SK-N-SH (cell line): ENCODE data around the gene FAM120A. TPM values are rescaled to one million over a fixed set of nuclear protein-coding genes. Genes with fewer than 3 reads are reported as not detected.

Experiments used
- CTCF ChIA-PET: fragments of 300-600, 350-600 bp; formaldehyde crosslinking; extraction: SDS; loops from one replicate; lab custom pipeline; 2021; lab: Yijun Ruan, JAX
- POLR2A ChIA-PET: fragments of 350-600 bp; sonication (Branson Sonifier 250); formaldehyde crosslinking; extraction: SDS; loops from one replicate; lab custom pipeline; 2020; ENCODE audit warnings: antibody characterized with exemption, inconsistent platforms; lab: Yijun Ruan, JAX
- DNase-seq: peaks from one replicate; pipeline ENCODE4 v3.0.0; 2012
- H2AFZ ChIP-seq: fragments of 200-600 bp; sonication (generic); 2 replicates; pipeline ENCODE4 v1.8.1; 2016; ENCODE audit warnings: antibody characterized with exemption, mild to moderate bottlenecking, low read depth
- H3F3A ChIP-seq: fragments of 200-600 bp; sonication (generic); replicated peaks from 2 replicates; pipeline ENCODE3; 2016; ENCODE audit warnings: antibody characterized with exemption, mild to moderate bottlenecking; ENCODE audit not compliant: insufficient read depth
- H3K27ac ChIP-seq, 2 experiments: fragments of 200-500 bp in 1 of 2; fragments of 200-600 bp in 1 of 2; sonication (Bioruptor generic) in 1 of 2; sonication (generic), shearing (Covaris generic) in 1 of 2; 2 replicates each; pipeline versions ENCODE4 v1.5.1 to v1.6.1; 2014 to 2016; ENCODE audit warnings: low read depth in 2 of 2, inconsistent platforms in 1 of 2, low read length in 1 of 2, mild to moderate bottlenecking in 1 of 2, mixed read lengths in 1 of 2
- H3K27me3 ChIP-seq: fragments of 200-600 bp; sonication (generic), shearing (Covaris generic); 2 replicates; pipeline ENCODE4 v1.6.1; 2016; ENCODE audit warnings: mixed run types; ENCODE audit not compliant: insufficient read depth
- H3K36me3 ChIP-seq, 2 experiments: fragments of 200-500 bp in 1 of 2; fragments of 200-600 bp in 1 of 2; sonication (Bioruptor generic) in 1 of 2; sonication (generic) in 1 of 2; replicated peaks in 1 of 2; 2 replicates each; pipeline versions ENCODE3 to v1.5.1; 2014 to 2016; ENCODE audit warnings: low read length in 1 of 2, mild to moderate bottlenecking in 1 of 2; ENCODE audit not compliant: insufficient read depth in 2 of 2, control insufficient read depth in 1 of 2
- H3K4me1 ChIP-seq, 2 experiments: fragments of 200-500 bp in 1 of 2; fragments of 200-600 bp in 1 of 2; sonication (Bioruptor generic) in 1 of 2; sonication (generic), shearing (Covaris generic) in 1 of 2; 2 replicates each; pipeline versions ENCODE4 v1.5.1 to v1.6.1; 2014 to 2016; ENCODE audit warnings: low read depth in 1 of 2, low read length in 1 of 2, mixed run types in 1 of 2; ENCODE audit not compliant: insufficient read depth in 2 of 2, control insufficient read depth in 1 of 2
- H3K4me2 ChIP-seq: fragments of 200-600 bp; sonication (generic), shearing (Covaris generic); 2 replicates; pipeline ENCODE4 v1.6.1; 2017; ENCODE audit warnings: mixed run types
- H3K4me3 ChIP-seq, 2 experiments: fragments of 200-500 bp in 1 of 2; fragments of 200-600 bp in 1 of 2; sonication (Bioruptor generic) in 1 of 2; sonication (generic), shearing (Covaris generic) in 1 of 2; 2 replicates each; pipeline versions ENCODE4 v1.5.1 to v1.8.1; 2014 to 2016; ENCODE audit warnings: low read depth in 2 of 2, inconsistent platforms in 1 of 2, low read length in 1 of 2, mild to moderate bottlenecking in 1 of 2, mixed read lengths in 1 of 2, moderate library complexity in 1 of 2
- H3K79me2 ChIP-seq: fragments of 200-600 bp; sonication (generic); 2 replicates; pipeline ENCODE4 v1.8.1; 2017; ENCODE audit warnings: mild to moderate bottlenecking; ENCODE audit not compliant: insufficient read depth
- H3K9ac ChIP-seq: fragments of 200-600 bp; sonication (generic); 2 replicates; pipeline ENCODE4 v1.6.1; 2017; ENCODE audit warnings: mixed run types
- H3K9me2 ChIP-seq: fragments of 200-600 bp; sonication (generic); 2 replicates; pipeline ENCODE4 v1.6.1; 2017; ENCODE audit warnings: mixed run types
- H3K9me3 ChIP-seq: fragments of 200-600 bp; sonication (generic); 2 replicates; pipeline ENCODE4 v1.6.1; 2017; ENCODE audit warnings: mixed run types, mild to moderate bottlenecking, moderate library complexity
- H4K20me1 ChIP-seq: fragments of 200-600 bp; sonication (generic); 2 replicates; pipeline ENCODE4 v1.6.1; 2017; ENCODE audit warnings: mild to moderate bottlenecking, mixed run types; ENCODE audit not compliant: insufficient read depth
- CHD2 ChIP-seq: fragments of 150-350 bp; IDR thresholded peaks from 2 replicates; pipeline ENCODE4 v1.6.1; 2018; ENCODE audit warnings: low read length; ENCODE audit not compliant: partially characterized antibody
- ELF1 ChIP-seq: IDR thresholded peaks from 2 replicates; pipeline ENCODE4 v1.4.0; 2012
- EP300 ChIP-seq, 2 experiments: IDR thresholded peaks; 2 replicates each; pipeline versions ENCODE4 v1.4.0 to v1.6.1; 2012; ENCODE audit warnings: borderline replicate concordance in 1 of 2, low read depth in 1 of 2, low read length in 1 of 2
- EZH2phosphoT487 ChIP-seq: fragments of 200-600 bp; sonication (generic); IDR thresholded peaks from 2 replicates; pipeline ENCODE4 v1.6.1; 2017; ENCODE audit warnings: low read depth, mixed run types, mild to moderate bottlenecking, antibody characterized with exemption, moderate library complexity, borderline replicate concordance
- FOSL2 ChIP-seq: IDR thresholded peaks from 2 replicates; pipeline ENCODE4 v1.4.0; 2012; ENCODE audit warnings: low read depth, mild to moderate bottlenecking, moderate library complexity, borderline replicate concordance
- FOXJ3 ChIP-seq: sonication (generic); formaldehyde crosslinking; IDR thresholded peaks from 2 replicates; pipeline ENCODE4 v1.5.1; 2020; ENCODE audit warnings: mild to moderate bottlenecking, missing genetic modification reagents
- FOXM1 ChIP-seq: IDR thresholded peaks from 2 replicates; pipeline ENCODE4 v1.4.0; 2012; ENCODE audit warnings: low read depth, mild to moderate bottlenecking
- GABPA ChIP-seq: IDR thresholded peaks from 2 replicates; pipeline ENCODE4 v1.4.0; 2012; ENCODE audit warnings: low read depth, mild to moderate bottlenecking
- GATA2 ChIP-seq: sonication (generic); formaldehyde crosslinking; IDR thresholded peaks from 2 replicates; pipeline ENCODE4 v1.5.0; 2020; ENCODE audit warnings: mild to moderate bottlenecking, missing genetic modification reagents
- JUND ChIP-seq: IDR thresholded peaks from 2 replicates; pipeline ENCODE4 v1.4.0; 2012
- MXI1 ChIP-seq: IDR thresholded peaks from 2 replicates; pipeline ENCODE4 v1.6.1; 2012; ENCODE audit warnings: mild to moderate bottlenecking, low read depth, low read length, improper control_type of control experiment
- NRF1 ChIP-seq: IDR thresholded peaks from 2 replicates; pipeline ENCODE4 v1.6.1; 2012; ENCODE audit warnings: low read depth, mild to moderate bottlenecking, low read length
- POLR2AphosphoS5 ChIP-seq: IDR thresholded peaks from 2 replicates; pipeline ENCODE4 v1.6.1; 2012; ENCODE audit warnings: low read depth, low read length
- RAD21 ChIP-seq: IDR thresholded peaks from 2 replicates; pipeline ENCODE4 v1.6.1; 2012; ENCODE audit warnings: mild to moderate bottlenecking, low read length
- RFX5 ChIP-seq: IDR thresholded peaks from 2 replicates; pipeline ENCODE4 v1.6.1; 2012; ENCODE audit warnings: mild to moderate bottlenecking, improper control_type of control experiment, low read length
- SIN3A ChIP-seq: IDR thresholded peaks from 2 replicates; pipeline ENCODE4 v1.6.1; 2012; ENCODE audit warnings: low read depth, mild to moderate bottlenecking, low read length, moderate library complexity, borderline replicate concordance
- TEAD4 ChIP-seq: IDR thresholded peaks from 2 replicates; pipeline ENCODE4 v1.4.0; 2012; ENCODE audit warnings: mild to moderate bottlenecking, borderline replicate concordance; ENCODE audit not compliant: insufficient read depth
- YY1 ChIP-seq: IDR thresholded peaks from 2 replicates; pipeline ENCODE4 v1.4.0; 2012; ENCODE audit warnings: low read depth, mild to moderate bottlenecking
- WGBS: methylation state at CpG from one replicate; pipeline ENCODE4 v1.1.6; 2017; ENCODE audit warnings: low lambda C conversion rate; 5-methylcytosine and 5-hydroxymethylcytosine counted together
- polyA plus RNA-seq, 3 experiments: library from polyadenylated mRNA; depleted of rRNA; stranded (reverse); fragments of >200 nt; gene quantifications; 2 replicates each; pipeline ENCODE4 v1.2.3, GENCODE V29; 2012
- TF ChIP-seq, protein P1 (sequence below): fragments of 150-350 bp; IDR thresholded peaks from 2 replicates; pipeline ENCODE4 v1.6.1; 2016; ENCODE audit warnings: mild to moderate bottlenecking, low read depth, low read length
- TF ChIP-seq, protein P2 (sequence below): IDR thresholded peaks from 2 replicates; pipeline ENCODE4 v1.4.0; 2012; ENCODE audit warnings: low read depth
- TF ChIP-seq, protein P3 (sequence below): IDR thresholded peaks from 2 replicates; pipeline ENCODE4 v1.6.1; 2012; ENCODE audit warnings: mild to moderate bottlenecking, low read depth, low read length, moderate library complexity
- TF ChIP-seq, protein P4 (sequence below): fragments of 150-350 bp; IDR thresholded peaks from 2 replicates; pipeline ENCODE4 v1.6.1; 2017; ENCODE audit warnings: antibody characterized with exemption, low read length, low read depth, borderline replicate concordance
- TF ChIP-seq, protein P5 (sequence below): IDR thresholded peaks from 2 replicates; pipeline ENCODE4 v1.4.0; 2012; ENCODE audit warnings: low read depth, borderline replicate concordance

Gene FAM120A
- polyA plus RNA-seq, 1 of the 3 experiments (the other 2 are of a cell fraction), result 58.6 TPM

DNA sequence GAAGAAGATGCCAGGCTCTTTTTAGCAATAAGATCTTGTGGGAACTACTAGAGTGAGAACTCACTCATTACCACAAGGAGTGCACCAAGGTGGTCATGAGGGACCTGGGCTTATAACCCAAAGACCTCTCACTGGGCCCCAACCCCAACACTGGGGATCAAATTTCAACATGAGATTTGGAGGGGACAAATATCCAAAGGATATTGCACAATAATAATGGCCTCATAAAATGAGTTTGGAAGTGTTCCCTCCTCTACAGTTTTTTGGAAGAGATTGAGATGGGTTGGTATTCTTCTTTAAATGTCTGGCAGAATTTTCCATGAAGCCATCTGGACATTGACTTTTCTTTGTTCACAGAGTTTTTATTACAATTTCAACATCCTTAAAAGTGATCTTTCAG lies 38.0 kb upstream of the FAM120A start:
- Histone ChIP-seq H3K27me3 (no peaks in the 10 kb centered on the region), H3K27ac (no peak overlapping the region), H3K79me2 (no peaks in the 10 kb centered on the region), H4K20me1 (no peaks in the 10 kb centered on the region), H3K9me2 (no peaks in the 10 kb centered on the region), H3K9ac (no peak overlapping the region), H3K9me3 (no peaks in the 10 kb centered on the region), H3K36me3 (no peaks in the 10 kb centered on the region), H3K4me2 (no peak overlapping the region), H3K4me1 (no peaks in the 10 kb centered on the region), H3K4me3 (no peak overlapping the region), H3F3A (no peaks in the 10 kb centered on the region), H2AFZ (no peak overlapping the region)
- no peak for DNase-seq
- TF ChIP-seq SIN3A (no peak), GABPA (no peak), TEAD4 (no peak), EZH2phosphoT487 (no peak), FOXJ3 (CRISPR knock-in tag) (no peak), RFX5 (no peak), MXI1 (no peak), FOSL2 (no peak), ELF1 (no peak), CHD2 (no peak), YY1 (no peak), EP300 (IDR thresholded peaks at IDR 0.05; ENCODE audit: borderline replicate concordance in 1 of 2, low read depth in 1 of 2, low read length in 1 of 2) (no peak)
- TF ChIP-seq, protein P1, sequence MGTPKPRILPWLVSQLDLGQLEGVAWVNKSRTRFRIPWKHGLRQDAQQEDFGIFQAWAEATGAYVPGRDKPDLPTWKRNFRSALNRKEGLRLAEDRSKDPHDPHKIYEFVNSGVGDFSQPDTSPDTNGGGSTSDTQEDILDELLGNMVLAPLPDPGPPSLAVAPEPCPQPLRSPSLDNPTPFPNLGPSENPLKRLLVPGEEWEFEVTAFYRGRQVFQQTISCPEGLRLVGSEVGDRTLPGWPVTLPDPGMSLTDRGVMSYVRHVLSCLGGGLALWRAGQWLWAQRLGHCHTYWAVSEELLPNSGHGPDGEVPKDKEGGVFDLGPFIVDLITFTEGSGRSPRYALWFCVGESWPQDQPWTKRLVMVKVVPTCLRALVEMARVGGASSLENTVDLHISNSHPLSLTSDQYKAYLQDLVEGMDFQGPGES, result no peak
- TF ChIP-seq, protein P2, sequence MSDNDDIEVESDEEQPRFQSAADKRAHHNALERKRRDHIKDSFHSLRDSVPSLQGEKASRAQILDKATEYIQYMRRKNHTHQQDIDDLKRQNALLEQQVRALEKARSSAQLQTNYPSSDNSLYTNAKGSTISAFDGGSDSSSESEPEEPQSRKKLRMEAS, result no peak
- ChIA-PET POLR2A (no interaction called here), CTCF (no interaction called here)

DNA sequence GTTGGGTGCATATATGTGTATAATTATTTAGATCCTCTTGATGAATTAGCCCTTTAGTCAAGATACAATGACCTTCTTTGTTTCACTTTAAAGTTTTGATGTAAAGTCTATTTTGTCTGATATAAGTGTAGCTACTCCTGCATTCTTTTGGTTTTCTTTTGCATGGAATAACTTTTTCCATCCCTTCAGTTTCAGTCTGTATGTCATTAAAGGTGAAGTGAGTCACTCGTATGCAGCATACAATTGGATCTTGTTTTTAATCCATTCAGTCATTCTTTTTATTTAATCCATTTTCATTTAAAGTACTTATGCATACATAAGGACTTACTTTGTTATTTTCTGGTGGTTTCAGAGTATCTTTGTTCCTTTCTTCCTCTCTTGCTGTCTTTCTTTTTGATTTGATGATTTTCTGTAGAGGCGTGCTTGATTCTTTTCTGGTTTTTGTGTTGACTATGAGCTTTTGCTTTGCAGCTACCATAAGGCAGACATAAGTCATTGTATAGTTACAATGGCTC lies 36.3 kb upstream of the FAM120A start:
- WGBS, result 31% methylated on average over 2 of the region's 2 CpGs
- Histone ChIP-seq H3K79me2 (no peaks in the 10 kb centered on the region), H3K36me3 (no peaks in the 10 kb centered on the region), H2AFZ (no peak overlapping the region), H3K4me3 (no peak overlapping the region), H3K9me3 (no peaks in the 10 kb centered on the region), H3K9me2 (no peaks in the 10 kb centered on the region), H3K4me2 (no peak overlapping the region), H3K4me1 (no peaks in the 10 kb centered on the region), H3K27me3 (no peaks in the 10 kb centered on the region), H3K9ac (no peak overlapping the region), H4K20me1 (no peaks in the 10 kb centered on the region), H3K27ac (no peak overlapping the region), H3F3A (no peaks in the 10 kb centered on the region)
- DNase-seq, result no peak
- ChIA-PET CTCF (interaction anchor here (0.7 to 0.9 kb wide), 2 partner anchors 12 kb away, joined by 3 read pairs; no protein-coding TSS in a partner anchor), POLR2A (no interaction called here)
- TF ChIP-seq, protein P3, sequence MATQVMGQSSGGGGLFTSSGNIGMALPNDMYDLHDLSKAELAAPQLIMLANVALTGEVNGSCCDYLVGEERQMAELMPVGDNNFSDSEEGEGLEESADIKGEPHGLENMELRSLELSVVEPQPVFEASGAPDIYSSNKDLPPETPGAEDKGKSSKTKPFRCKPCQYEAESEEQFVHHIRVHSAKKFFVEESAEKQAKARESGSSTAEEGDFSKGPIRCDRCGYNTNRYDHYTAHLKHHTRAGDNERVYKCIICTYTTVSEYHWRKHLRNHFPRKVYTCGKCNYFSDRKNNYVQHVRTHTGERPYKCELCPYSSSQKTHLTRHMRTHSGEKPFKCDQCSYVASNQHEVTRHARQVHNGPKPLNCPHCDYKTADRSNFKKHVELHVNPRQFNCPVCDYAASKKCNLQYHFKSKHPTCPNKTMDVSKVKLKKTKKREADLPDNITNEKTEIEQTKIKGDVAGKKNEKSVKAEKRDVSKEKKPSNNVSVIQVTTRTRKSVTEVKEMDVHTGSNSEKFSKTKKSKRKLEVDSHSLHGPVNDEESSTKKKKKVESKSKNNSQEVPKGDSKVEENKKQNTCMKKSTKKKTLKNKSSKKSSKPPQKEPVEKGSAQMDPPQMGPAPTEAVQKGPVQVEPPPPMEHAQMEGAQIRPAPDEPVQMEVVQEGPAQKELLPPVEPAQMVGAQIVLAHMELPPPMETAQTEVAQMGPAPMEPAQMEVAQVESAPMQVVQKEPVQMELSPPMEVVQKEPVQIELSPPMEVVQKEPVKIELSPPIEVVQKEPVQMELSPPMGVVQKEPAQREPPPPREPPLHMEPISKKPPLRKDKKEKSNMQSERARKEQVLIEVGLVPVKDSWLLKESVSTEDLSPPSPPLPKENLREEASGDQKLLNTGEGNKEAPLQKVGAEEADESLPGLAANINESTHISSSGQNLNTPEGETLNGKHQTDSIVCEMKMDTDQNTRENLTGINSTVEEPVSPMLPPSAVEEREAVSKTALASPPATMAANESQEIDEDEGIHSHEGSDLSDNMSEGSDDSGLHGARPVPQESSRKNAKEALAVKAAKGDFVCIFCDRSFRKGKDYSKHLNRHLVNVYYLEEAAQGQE, result no peak
- TF ChIP-seq RAD21 (no peak), FOXM1 (no peak), JUND (no peak), FOXJ3 (CRISPR knock-in tag) (no peak), POLR2AphosphoS5 (no peak), RFX5 (no peak), TEAD4 (no peak), GATA2 (CRISPR knock-in tag) (no peak), SIN3A (no peak), NRF1 (no peak)
- TF ChIP-seq, protein P4, sequence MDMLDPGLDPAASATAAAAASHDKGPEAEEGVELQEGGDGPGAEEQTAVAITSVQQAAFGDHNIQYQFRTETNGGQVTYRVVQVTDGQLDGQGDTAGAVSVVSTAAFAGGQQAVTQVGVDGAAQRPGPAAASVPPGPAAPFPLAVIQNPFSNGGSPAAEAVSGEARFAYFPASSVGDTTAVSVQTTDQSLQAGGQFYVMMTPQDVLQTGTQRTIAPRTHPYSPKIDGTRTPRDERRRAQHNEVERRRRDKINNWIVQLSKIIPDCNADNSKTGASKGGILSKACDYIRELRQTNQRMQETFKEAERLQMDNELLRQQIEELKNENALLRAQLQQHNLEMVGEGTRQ, result no peak
- TF ChIP-seq, protein P5, sequence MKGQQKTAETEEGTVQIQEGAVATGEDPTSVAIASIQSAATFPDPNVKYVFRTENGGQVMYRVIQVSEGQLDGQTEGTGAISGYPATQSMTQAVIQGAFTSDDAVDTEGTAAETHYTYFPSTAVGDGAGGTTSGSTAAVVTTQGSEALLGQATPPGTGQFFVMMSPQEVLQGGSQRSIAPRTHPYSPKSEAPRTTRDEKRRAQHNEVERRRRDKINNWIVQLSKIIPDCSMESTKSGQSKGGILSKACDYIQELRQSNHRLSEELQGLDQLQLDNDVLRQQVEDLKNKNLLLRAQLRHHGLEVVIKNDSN, result no peak
